GM15510 (cell line): ENCODE results near the gene SULT1C4.

Experiments used
- POLR2A ChIP-seq: IDR thresholded peaks from 3 replicates; pipeline ENCODE4 v1.6.1; 2011; ENCODE audit warnings: borderline replicate concordance; ENCODE audit not compliant: insufficient read length; ENCODE audit errors: extremely low read depth

SULT1C4 gene

DNA sequence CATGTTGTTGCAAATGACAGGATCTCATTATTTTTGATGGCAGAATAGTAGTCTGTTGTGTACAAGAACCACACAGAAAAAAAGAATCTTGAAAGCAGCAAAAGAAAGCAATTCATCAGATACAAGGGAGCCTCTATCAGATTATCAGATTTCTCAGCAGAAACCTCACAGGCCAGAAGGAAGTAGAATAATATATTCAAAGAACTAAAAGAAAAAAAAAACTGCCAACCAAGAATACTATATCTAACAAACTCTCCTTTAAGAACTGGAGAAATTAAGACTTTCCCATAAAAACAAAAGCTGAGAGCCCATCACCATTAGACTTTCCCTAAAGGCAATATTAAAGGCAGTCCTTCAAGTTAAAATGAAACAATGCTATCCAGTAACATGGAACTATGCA is 15.4 kb downstream of the SULT1C4 start:
- no peak for TF ChIP-seq POLR2A

DNA sequence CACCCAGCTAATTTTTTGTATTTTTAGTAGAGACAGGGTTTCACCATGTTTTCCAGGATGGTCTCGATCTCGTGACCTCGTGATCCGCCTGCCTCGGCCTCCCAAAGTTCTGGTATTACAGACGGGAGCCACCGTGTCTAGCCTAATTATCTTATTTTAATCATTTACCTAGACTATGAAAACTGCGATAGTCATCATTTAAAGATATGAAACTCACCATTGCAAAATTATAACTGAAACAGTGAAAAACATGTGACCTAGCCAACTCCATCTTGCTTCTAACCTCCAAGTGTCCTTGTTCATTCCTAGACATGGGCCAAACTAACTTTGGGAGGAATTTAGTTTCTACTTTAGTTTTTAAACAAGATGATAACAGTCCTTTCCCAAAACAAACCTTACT is 17.4 kb downstream of the SULT1C4 start:
- no peak for TF ChIP-seq POLR2A

DNA sequence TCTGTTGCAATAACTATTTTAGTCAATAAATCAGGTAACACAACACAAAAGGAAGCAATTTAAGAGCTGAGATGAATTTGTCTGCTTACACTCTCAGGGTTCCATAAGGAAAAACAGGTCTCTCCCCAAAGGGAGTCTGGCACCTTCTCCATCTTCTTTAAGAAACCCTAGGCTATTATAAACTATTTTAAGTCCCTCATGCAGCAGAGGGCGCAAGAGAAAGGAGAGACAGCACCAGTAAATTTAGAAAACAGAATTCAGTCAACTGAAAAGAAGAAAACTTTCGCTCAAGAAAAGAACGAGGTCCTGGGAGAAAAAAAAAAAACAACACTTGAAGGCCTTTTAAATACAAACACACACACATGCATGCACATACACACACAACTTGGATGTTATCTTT is 19.1 kb downstream of the SULT1C4 start:
- no peak for TF ChIP-seq POLR2A

DNA sequence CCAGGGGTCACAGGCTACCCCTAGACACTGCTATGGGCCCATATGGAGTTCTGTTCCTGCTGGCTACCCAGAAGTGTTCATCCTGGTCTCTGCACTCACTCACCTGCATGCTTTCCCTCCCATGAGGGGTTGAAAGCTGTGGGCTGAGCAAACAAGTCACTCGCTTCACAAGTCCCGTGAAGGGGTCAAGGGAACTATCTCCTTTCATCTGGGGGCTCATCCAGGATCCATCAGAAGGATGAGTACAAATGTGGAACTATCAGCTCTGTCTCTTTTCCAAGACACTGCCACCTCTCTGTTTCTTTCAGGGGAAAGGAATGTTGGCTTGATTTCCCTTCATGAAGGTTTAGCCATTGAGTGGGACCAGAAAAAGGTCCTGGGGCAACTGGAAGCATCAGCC is 21.7 kb downstream of the SULT1C4 start:
- no peak for TF ChIP-seq POLR2A

DNA sequence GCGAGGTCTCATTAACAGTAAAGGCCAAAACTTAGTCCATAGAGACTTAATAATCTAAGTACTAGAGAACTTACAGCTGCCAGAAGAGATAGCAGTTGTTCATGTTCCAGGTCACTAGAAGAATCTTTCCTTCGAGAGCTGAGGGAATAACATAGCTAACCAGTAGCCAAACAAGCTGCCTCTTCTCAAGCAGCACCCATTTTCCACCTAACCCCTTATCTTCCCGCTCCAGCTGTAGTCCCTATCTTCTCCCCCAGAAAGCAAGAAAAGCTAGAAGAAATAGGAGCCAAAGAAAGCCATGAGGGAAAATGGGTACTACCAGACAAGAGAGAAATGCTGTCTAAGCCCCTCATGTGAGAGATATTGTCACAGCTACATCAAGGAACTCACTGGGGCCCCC is 24.0 kb downstream of the SULT1C4 start:
- no peak for TF ChIP-seq POLR2A

DNA sequence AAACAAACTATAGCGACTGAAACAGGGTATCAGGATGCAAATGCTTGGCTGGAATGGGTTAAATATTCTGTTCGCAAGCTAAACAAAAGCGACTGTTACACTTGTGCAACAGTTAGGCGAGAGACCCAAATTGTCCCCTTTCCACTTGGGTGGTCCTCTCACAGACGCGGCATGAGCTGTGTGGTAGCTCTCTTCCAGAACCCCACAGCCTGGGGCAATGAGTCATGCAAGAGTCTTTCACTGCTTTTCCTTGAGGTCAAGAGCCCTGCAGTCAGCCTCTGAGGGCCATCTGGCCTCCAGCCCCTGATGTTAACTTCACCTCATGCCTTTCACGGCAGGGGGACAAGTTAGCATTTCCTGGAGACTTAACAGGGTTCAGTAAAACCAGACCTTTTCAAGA is 25.7 kb downstream of the SULT1C4 start:
- no peak for TF ChIP-seq POLR2A

DNA sequence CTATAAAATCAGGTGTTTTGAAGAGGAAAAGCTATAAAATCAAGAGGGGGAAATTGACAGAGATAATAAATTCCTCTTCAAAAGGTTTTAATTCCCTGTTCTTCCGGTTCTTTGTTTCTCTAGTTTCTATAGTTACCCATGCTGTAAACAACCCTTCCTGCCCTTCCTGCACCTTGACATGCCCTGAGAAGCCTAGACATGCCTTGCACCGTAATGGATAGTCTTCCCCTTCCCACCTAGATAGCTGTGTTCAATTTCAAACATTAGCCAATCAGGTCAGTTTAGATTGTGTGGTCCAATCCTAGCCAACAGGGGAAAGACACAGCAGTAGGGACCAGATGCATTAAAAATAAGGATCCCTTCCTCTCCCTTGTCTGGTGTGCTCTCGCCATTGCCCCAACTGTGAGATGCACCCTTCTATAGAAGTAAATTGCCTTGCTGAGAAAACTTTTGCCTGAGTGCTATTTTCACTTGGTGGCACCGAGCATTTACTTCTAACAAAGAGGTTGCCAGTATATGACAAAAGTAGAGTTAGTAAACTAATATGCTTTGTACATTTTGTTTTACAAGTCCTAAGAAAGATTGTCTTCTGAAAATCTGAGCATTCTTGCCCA is 27.1 kb downstream of the SULT1C4 start:
- no peak for TF ChIP-seq POLR2A

DNA sequence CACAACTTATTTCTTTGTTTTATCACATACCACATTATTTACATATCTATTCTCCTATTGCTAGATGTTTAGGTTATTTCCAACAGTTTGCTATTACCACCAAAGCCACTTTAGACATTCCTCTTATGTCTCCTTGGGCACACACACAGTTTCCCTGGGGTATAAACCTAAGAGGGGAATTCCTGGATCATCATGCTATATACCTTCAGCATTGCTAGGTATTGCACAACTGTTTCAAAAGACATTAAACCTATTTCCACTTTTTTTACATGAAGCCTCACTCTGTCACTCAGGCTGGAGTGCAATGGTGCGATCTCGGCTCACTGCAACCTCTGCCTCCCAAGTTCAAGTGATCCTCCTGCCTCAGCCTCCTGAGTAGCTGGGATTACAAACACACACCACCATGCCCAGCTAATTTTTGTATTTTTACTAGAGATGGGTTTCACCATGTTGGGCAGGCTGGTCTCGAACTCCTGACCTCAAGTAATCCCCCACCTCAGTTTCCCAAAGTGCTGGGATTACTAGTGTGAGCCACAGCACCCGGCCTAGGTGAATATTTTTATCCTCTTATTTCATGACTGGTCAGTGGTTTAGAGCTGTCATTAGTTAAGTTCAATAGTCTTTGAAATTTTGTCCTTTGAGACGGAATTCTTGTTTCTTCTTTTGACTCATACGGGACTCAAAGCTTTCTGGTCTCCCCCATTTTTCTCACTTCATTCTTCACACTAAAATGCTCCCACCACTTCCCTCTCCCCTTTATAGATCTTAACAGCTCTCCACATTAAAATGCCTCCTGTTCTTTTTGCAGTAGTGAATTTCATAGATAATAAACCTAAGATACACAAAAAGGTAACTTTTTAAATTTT is 30.3 kb downstream of the SULT1C4 start:
- TF ChIP-seq POLR2A: no peak

DNA sequence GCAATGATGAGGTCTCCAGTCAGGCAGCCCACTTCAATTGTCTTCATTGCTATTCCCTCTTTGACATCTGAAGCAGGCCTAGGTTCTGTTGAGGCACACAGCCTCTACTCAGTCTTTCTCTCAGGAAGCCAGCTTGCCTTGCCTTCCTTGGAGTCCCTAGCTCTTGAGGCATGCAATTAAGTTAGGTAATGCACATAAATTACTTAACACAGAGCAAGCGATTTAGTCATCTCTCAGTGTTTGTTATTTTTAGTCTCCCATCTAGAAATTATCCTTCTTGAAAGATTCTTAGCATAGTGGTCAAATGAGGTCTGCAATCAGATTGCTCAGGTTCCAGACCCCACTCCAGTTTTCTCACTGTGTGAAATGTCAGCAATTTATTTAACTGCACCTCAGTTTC is 32.0 kb downstream of the SULT1C4 start:
- no peak for TF ChIP-seq POLR2A

DNA sequence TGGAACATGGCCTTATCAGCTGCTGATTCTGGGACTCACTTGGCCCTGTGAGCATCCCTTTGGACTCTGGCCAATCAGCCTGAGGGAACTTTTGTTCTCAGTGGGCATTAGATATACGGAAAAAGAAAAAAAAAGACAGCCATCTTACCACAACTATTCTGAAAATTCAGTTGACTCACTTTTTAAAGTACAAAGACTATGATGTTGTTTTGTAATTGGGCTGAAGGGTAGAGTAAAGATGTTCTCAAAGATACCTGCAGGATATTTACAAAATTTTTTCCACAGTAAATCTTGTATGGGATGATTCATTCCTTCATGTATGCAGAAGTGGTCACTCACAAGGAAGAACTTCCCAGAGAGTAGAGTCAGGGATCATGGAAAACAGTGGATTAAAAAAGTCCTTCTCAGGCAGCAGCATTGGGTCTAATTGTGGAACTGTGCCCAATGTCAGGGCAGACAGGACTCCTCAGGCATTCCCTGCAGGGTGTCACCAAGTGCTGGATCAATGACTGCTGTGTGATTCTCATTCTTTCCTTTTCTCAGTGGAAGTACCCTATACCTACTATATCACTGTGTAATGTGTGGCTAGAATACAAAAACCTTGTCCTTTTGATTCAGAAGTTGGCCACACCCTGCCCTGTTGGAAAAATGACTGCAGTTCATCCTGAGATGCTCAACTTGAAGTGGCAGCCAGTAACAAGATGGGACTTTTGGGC is 35.4 kb downstream of the SULT1C4 start:
- TF ChIP-seq POLR2A: no peak

DNA sequence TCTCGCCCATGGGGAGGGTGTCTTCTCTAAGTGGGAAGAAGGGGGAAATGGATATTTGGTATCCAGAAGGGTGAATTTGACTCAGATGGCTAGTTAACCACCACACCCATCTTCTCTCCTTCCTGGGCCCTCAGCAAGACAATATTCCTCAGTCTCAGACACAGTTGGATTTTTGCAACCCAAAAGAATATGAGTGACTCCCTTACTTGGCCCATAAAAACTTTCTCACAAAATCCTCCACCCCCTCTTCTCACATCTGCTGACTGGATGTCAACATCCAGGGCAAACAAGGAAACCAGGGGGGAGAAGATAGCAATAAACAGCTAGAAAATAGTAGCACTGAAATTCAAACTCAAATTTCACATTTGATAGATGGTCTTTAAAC is 35.9 kb downstream of the SULT1C4 start:
- TF ChIP-seq POLR2A: no peak

DNA sequence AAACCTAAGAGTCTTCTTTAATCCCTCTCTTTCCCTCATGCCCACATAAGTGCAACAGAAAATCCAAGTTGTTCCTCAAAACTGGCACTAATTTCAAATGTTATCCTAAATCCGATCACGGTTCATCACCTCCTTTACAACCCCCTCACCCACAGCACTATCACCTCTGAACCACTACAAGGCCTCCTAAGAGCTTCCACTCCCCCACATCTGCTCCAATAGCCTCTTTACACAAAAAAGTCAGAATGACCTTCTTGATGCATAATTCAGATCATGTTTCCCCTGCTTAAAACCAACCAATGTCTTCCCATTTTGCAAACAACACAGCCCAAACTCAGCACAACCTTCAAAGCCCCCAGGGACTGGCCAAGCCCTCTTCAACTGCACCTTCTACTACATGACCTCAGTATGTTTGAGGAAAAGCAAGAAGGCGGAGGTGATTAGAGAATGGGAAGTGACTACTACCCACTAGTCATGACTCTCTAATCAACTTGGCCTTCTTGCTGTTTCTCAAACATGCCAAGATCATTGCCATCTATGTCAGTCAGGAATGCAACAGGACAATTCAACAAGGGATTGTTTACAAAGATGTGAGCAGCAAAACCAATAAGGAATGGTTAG is 36.6 kb downstream of the SULT1C4 start:
- TF ChIP-seq POLR2A: no peak

DNA sequence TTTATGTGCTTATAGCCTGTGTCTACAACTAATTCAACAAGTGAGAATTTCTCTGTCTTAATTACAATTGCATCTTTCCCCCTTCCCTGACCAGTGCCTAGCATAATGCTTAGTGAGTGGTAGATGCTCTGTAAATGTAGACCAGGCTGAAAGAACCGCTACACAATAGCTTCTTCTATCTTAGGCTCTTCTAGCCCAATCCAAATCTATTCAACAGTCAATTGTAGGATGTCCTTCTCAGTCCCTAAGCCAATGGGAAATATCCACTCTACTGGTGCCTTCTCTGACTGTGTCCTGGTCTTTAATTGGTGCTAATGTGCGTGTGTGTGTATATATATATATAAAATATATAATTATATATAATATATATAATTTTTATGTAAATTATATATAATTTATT is 37.2 kb downstream of the SULT1C4 start:
- no peak for TF ChIP-seq POLR2A

DNA sequence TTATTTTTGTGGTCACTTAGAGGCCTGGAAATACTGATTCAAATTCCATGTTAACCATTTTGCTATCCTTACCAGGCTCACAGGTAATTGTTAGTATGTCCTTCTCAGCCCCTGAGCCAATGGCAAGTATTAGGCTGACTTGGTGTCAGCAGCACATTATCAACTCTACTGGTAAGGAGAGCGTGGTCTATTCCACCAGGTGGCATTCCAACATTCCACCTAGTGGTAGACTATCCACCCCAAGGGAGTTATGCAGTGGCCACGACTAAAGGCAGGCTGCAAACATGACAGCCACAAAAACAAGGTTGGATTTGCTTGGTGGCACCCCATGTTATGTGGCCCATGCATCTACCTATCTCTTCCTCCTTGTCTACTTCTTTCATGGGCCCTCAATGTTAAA is 39.5 kb downstream of the SULT1C4 start:
- no peak for TF ChIP-seq POLR2A

DNA sequence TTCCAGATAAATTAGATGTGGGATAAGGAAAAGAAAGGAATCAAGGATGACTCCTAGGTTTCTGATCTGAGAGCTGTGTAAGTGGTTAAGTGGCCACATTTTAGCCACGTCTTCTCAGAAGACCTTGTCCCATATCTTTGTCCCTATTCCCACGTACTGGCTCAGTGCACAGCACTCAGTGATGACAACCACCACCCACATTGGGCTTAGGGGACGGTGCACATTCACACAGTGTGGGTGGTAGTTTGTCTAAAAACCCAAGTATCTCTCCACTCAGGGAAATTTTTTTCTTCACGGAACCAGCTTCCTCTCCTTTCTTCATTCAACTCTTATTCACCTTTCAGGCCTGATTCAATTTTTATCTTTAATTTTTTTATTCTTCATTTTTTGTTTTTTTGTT is 40.7 kb downstream of the SULT1C4 start:
- TF ChIP-seq POLR2A: no peak

DNA sequence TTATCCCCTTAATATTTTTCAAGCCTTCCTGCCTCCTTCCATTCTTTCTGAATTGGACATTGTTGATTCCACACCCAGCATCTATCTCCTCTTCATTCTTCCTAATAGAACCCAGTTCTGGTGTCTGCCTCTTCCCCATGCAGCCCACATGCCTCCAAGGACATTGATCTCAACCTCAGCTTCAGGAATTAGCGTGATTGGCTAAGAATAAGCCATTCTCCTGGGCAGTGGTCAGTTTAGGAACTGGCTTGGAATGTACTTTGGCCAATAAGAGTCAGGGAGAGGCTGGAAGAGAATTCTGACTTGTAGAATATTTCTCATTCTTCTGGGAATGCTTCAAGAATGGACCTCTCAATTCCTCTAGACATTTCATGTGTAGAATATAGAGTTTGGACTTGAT is 45.3 kb downstream of the SULT1C4 start:
- TF ChIP-seq POLR2A: no peak

DNA sequence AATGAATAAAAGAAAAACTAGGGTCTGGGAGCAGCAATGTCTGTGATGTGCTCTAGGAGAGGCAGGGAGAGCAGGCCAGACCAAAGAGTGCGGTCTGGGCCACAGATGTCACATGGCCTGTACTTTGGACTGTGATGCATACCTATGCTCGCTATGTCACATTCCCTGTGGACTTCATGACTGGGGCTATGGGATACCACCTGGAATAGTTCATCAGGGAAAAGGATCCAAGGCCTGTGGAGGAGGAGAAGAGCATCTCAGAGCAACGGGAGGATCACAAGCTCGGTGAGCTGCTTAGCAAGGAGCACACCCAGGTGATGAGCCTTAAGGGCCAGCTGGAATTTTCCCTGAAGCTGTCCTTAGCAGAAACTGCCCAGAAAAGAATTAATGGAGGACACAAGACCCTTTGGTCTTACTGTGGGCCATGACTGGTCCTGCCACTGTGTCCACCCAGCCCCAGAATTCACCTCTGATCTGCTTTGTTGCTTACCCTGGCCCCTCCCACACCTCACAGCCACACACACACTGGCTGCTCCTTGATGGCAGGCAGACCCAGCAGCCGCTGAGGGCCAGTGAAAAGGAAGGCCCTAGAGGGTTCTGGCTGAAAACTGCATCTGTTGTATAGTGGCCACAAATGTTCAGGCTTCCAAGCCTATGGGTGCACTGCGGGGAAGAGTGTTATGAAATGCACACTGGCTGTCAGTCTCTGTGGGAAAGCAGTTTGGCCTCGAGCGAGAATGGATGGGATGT is 45.9 kb downstream of the SULT1C4 start:
- TF ChIP-seq POLR2A: no peak
